ENCODE results near the gene SGK2.
"Not testable (repeated sequence)": the region's sequence is repeated elsewhere in the genome, so short reads cannot be mapped to it uniquely, and the experiment has no call there.

The SGK2 gene

GRCh38 chr20:43603124-43603523 is 44.3 kb downstream of the SGK2 start:
- no peak for TF ChIP-seq CTCF (IDR thresholded peaks at IDR 0.05)
- H2AFZ ChIP-seq, result no peak overlapping the region
- H3K4me2 ChIP-seq (ENCODE audit: low read length), result no peak overlapping the region
- no peak overlapping the region for H3K4me3 ChIP-seq (ENCODE audit: low read depth, low read length)
- no peak overlapping the region for H3K27ac ChIP-seq
- no peaks in the 10 kb centered on the region for H3K4me1 ChIP-seq
- H3K9ac ChIP-seq, result no peak overlapping the region
- no peaks in the 10 kb centered on the region for H3K27me3 ChIP-seq (ENCODE audit: control insufficient read depth, insufficient read depth, low read length)
- no peaks in the 10 kb centered on the region for H3K36me3 ChIP-seq (ENCODE audit: control insufficient read depth, insufficient read depth, low read length)
- H3K9me3 ChIP-seq (ENCODE audit: control insufficient read depth, low read length), result no peaks in the 10 kb centered on the region
- H3K79me2 ChIP-seq, result no peaks in the 10 kb centered on the region

GRCh38 chr20:43605715-43606114 is 46.9 kb downstream of the SGK2 start:
- Histone ChIP-seq H3K27me3 (ENCODE audit: control insufficient read depth, insufficient read depth, low read length) (no peaks in the 10 kb centered on the region), H3K9me3 (ENCODE audit: control insufficient read depth, low read length) (no peaks in the 10 kb centered on the region), H3K4me2 (ENCODE audit: low read length) (no peak overlapping the region), H3K27ac (no peak overlapping the region), H3K9ac (no peak overlapping the region), H2AFZ (no peak overlapping the region), H3K4me3 (ENCODE audit: low read depth, low read length) (no peak overlapping the region), H3K4me1 (no peaks in the 10 kb centered on the region), H3K79me2 (no peaks in the 10 kb centered on the region), H3K36me3 (ENCODE audit: control insufficient read depth, insufficient read depth, low read length) (no peaks in the 10 kb centered on the region)
- no peak for TF ChIP-seq CTCF (IDR thresholded peaks at IDR 0.05)

GRCh38 chr20:43607278-43607677 is 48.5 kb downstream of the SGK2 start:
- not testable (repeated sequence) for H3K4me3 ChIP-seq (ENCODE audit: low read depth, low read length); H3K27ac ChIP-seq; H3K79me2 ChIP-seq; H2AFZ ChIP-seq; H3K9me3 ChIP-seq (ENCODE audit: control insufficient read depth, low read length); H3K9ac ChIP-seq; H3K4me2 ChIP-seq (ENCODE audit: low read length); H3K27me3 ChIP-seq (ENCODE audit: control insufficient read depth, insufficient read depth, low read length); H3K4me1 ChIP-seq; H3K36me3 ChIP-seq (ENCODE audit: control insufficient read depth, insufficient read depth, low read length)

- Histone ChIP-seq H3K36me3 (ENCODE audit: control insufficient read depth, insufficient read depth, low read length) (no peaks in the 10 kb centered on the region), H3K27ac (no peak overlapping the region), H3K4me1 (no peaks in the 10 kb centered on the region), H2AFZ (no peak overlapping the region), H3K4me3 (ENCODE audit: low read depth, low read length) (no peak overlapping the region), H3K9me3 (ENCODE audit: control insufficient read depth, low read length) (no peaks in the 10 kb centered on the region), H3K79me2 (no peaks in the 10 kb centered on the region), H3K9ac (no peak overlapping the region), H3K4me2 (ENCODE audit: low read length) (no peak overlapping the region), H3K27me3 (ENCODE audit: control insufficient read depth, insufficient read depth, low read length) (no peaks in the 10 kb centered on the region)
- no peak for TF ChIP-seq CTCF (IDR thresholded peaks at IDR 0.05)
Observed at GRCh38 chr20:43631598-43631997, 72.8 kb downstream of the SGK2 start.
